Heart left ventricle (tissue), 16 donors: ENCODE measurements around the gene APOOL. TPM values are rescaled to one million over a fixed set of nuclear protein-coding genes. Genes with fewer than 3 reads are reported as not detected.

ENCODE experiments used
- ATAC-seq, 4 donors: fragments of 200-7000 bp; cut with Tn5 transposase; one replicate each; pipeline ENCODE4 v1.9.1; 2020 to 2022; ENCODE audit warnings: moderate library complexity in 4 of 4, mild to moderate bottlenecking in 3 of 4, moderate number of reproducible peaks in 1 of 4
- DNase-seq, 5 donors: peaks; one replicate each; pipeline ENCODE4 v3.0.0-alpha.2; 2020
- H3K27ac ChIP-seq, 12 donors: fragments of 200-600 bp; sonication (generic) in 4 of 12; one replicate each; pipeline versions ENCODE4 v1.5.0 to v1.8.0; 2016 to 2022; ENCODE audit warnings: mild to moderate bottlenecking in 2 of 12
- H3K27me3 ChIP-seq, 9 donors: fragments of 200-600 bp; sonication (generic) in 2 of 9; one replicate each; pipeline versions ENCODE4 v1.5.1 to v1.8.0; 2016 to 2022; ENCODE audit warnings: mild to moderate bottlenecking in 3 of 9
- H3K36me3 ChIP-seq, 9 donors: fragments of 200-600 bp; sonication (generic) in 2 of 9; one replicate each; pipeline versions ENCODE4 v1.5.0 to v1.8.0; 2018 to 2022; ENCODE audit warnings: mild to moderate bottlenecking in 2 of 9
- H3K4me1 ChIP-seq, 12 donors: fragments of 200-600 bp; sonication (generic) in 4 of 12; one replicate each; pipeline versions ENCODE4 v1.5.0 to v1.8.0; 2016 to 2022; ENCODE audit warnings: mild to moderate bottlenecking in 3 of 12
- H3K4me3 ChIP-seq, 12 donors: fragments of 200-600 bp; sonication (generic) in 4 of 12; one replicate each; pipeline versions ENCODE4 v1.5.0 to v1.8.0; 2017 to 2022; ENCODE audit warnings: mild to moderate bottlenecking in 9 of 12, moderate library complexity in 4 of 12
- H3K9me3 ChIP-seq, 12 donors: fragments of 200-600 bp; sonication (generic) in 4 of 12; one replicate each; pipeline versions ENCODE4 v1.5.0 to v1.8.0; 2016 to 2022; ENCODE audit warnings: mild to moderate bottlenecking in 1 of 12
- POLR2A ChIP-seq, 2 donors: fragments of 450-650 bp; IDR thresholded peaks; one replicate each; pipeline ENCODE4 v1.6.1; 2017; ENCODE audit warnings: antibody characterized with exemption in 2 of 2, mild to moderate bottlenecking in 2 of 2, moderate library complexity in 2 of 2
- WGBS, 4 donors: extraction: QIAGEN DNeasy Blood & Tissue Kit in 2 of 4; methylation state at CpG; one replicate each; pipeline versions ENCODE4 v1.1.5 to v1.1.7; 2013 to 2018; 5-methylcytosine and 5-hydroxymethylcytosine counted together
- intact Hi-C, 10 donors: fragments of 100-400 bp; cut with DNase I; formaldehyde crosslinking; loops; one replicate each; pipeline versions ENCODE4 v1.11.1 to v1.14.2; 2022
- polyA plus RNA-seq, 2 donors: library from polyadenylated mRNA; stranded (reverse); fragments of 200-250 nt; gene quantifications; one replicate each; pipeline ENCODE4 v1.2.3, GENCODE V29; 2013
- total RNA-seq, 9 donors: library from RNA; depleted of rRNA in 2 of 9; stranded (reverse); fragments of >200 nt in 2 of 9; fragmentation: NEBNext Ultra II Directional in 3 of 9; extraction: Animal tissue kit (Norgen Biotek cat#: 25700) in 3 of 9; gene quantifications; one replicate each; pipeline versions ENCODE4 v1.1.0 to v1.2.4, GENCODE V29; 2016 to 2023
- TF ChIP-seq, protein P1 (sequence below), 12 donors: fragments of 200-600 bp; sonication (generic) in 4 of 12; IDR thresholded peaks; one replicate each; pipeline versions ENCODE4 v1.5.0 to v1.8.0; 2018 to 2022; ENCODE audit warnings: antibody characterized with exemption in 12 of 12, mild to moderate bottlenecking in 5 of 12
- donor health status: ischemic (EF 13 %, LVEDD 7.1; RV severe dilation, severe dysfunction).
- donor health status: healthy with polysubstance abuse.
- donor health status: DM: no; HTN: yes; CAD: no.
- donor health status: DM: no; HTN: no; CAD: no.
- donor health status: ischemic (EF 25% LVEDD 6.9; RV normal size, moderate dysfunction).
- donor health status: ischemic (EF 25% LVEDD 5.7; RV mildly dilated, moderate dysfunction).
- donor health status: healthy.
- donor health status: DM: yes; HTN: yes; CAD: no.
- donor health status: ischemic (EF 35%, LVEDD 5.7; RV mildly dilated, moderate dysfunction).
- donor health status: nonischemic (EF 11% LVEDD 7.7; RV severe dilation, severe dysfunction).
- donor health status: DM: yes; HTN: yes; CAD: no.
- donor health status: PGD.
- donor health status: ischemic (EF 29% LVEDD 5.4; RV normal size, mild dysfunction).
- donor health status: nonischemic (EF 23%, LVEDD 6.1; RV moderate dilation, normal function).

The APOOL gene
- total and polyA plus RNA-seq, 11 donors = 5.7 to 63.0 (median 47.8) TPM

DNA sequence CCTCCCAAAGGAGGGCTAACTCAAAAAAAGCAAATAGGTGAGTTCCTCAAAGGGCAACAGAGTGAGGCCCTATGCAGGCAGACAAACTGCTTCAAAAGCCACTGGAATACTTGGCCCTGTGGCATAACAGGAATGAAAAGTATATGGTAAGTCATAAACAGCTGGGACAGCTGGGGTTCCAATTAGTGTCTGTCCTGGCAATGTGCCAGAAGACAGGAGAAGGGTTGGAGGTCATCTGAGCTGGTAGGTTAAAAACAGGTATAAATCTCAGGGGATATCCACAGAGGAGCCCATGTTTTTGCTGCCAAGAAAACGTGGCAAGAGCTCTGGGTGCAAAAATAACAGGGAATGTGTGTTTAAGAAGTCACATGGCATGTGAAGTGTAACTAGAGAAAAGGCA is 111.6 kb downstream of the APOOL start:
- Histone ChIP-seq H3K4me3 (no peak overlapping the region), H3K9me3 (no peaks in the 10 kb centered on the region), H3K4me1 (no peaks in the 10 kb centered on the region), H3K27me3 (no peaks in the 10 kb centered on the region), H3K27ac (no peak overlapping the region), H3K36me3 (no peaks in the 10 kb centered on the region)
- DNase-seq (no peak), ATAC-seq (no peak)
- TF ChIP-seq, protein P1, sequence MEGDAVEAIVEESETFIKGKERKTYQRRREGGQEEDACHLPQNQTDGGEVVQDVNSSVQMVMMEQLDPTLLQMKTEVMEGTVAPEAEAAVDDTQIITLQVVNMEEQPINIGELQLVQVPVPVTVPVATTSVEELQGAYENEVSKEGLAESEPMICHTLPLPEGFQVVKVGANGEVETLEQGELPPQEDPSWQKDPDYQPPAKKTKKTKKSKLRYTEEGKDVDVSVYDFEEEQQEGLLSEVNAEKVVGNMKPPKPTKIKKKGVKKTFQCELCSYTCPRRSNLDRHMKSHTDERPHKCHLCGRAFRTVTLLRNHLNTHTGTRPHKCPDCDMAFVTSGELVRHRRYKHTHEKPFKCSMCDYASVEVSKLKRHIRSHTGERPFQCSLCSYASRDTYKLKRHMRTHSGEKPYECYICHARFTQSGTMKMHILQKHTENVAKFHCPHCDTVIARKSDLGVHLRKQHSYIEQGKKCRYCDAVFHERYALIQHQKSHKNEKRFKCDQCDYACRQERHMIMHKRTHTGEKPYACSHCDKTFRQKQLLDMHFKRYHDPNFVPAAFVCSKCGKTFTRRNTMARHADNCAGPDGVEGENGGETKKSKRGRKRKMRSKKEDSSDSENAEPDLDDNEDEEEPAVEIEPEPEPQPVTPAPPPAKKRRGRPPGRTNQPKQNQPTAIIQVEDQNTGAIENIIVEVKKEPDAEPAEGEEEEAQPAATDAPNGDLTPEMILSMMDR (IDR thresholded peaks at IDR 0.05) = no peak
- TF ChIP-seq POLR2A (IDR thresholded peaks at IDR 0.05) = no peak
- WGBS, 4 donors = 0 to 16% (median 14%) methylated on average over 1 of the region's 1 CpG
- intact Hi-C loops = no loop called here

- intact Hi-C loops = no loop called here
- ATAC-seq = no peak
- DNase-seq = no peak
- Histone ChIP-seq H3K27me3 (peaks cover 0 to 9% (median 0%) of the 10 kb centered on the region in 9 donors), H3K27ac (no peak overlapping the region), H3K4me1 (no peaks in the 10 kb centered on the region), H3K4me3 (no peak overlapping the region), H3K36me3 (no peaks in the 10 kb centered on the region), H3K9me3 (no peaks in the 10 kb centered on the region)
- no peak for TF ChIP-seq POLR2A (IDR thresholded peaks at IDR 0.05)
- TF ChIP-seq, protein P1 (IDR thresholded peaks at IDR 0.05) = no peak
Observed at GRCh38 chrX:85136409-85136808, 132.7 kb downstream of the APOOL start.

- no peaks in the 10 kb centered on the region for H3K36me3 ChIP-seq
- no peaks in the 10 kb centered on the region for H3K4me1 ChIP-seq
- H3K27ac ChIP-seq = no peak overlapping the region
- H3K9me3 ChIP-seq = no peaks in the 10 kb centered on the region
- peaks cover 0 to 3% (median 0%) of the 10 kb centered on the region in 9 donors for H3K27me3 ChIP-seq
- H3K4me3 ChIP-seq = no peak overlapping the region
- DNase-seq (no peak), ATAC-seq (no peak)
- WGBS, 4 donors = 79 to 100% (median 90%) methylated on average over 1 of the region's 1 CpG
- TF ChIP-seq, protein P1 (IDR thresholded peaks at IDR 0.05) = no peak
- no peak for TF ChIP-seq POLR2A (IDR thresholded peaks at IDR 0.05)
- intact Hi-C loops = no loop called here
Observed at GRCh38 chrX:85139422-85139821, 135.7 kb downstream of the APOOL start.

- 63 to 88% (median 71%) methylated on average over 1 of the region's 1 CpG for WGBS, 4 donors
- H3K4me3 ChIP-seq = no peak overlapping the region
- H3K27ac ChIP-seq = no peak overlapping the region
- no peaks in the 10 kb centered on the region for H3K4me1 ChIP-seq
- intact Hi-C loops = no loop called here
- DNase-seq = no peak
- H3K9me3 ChIP-seq = no peaks in the 10 kb centered on the region
- TF ChIP-seq POLR2A (IDR thresholded peaks at IDR 0.05) = no peak
- TF ChIP-seq, protein P1 (IDR thresholded peaks at IDR 0.05) = no peak
- no peaks in the 10 kb centered on the region for H3K27me3 ChIP-seq
- ATAC-seq = no peak
- H3K36me3 ChIP-seq = no peaks in the 10 kb centered on the region
Observed at GRCh38 chrX:85140964-85141363, 137.3 kb downstream of the APOOL start.

Other genes starting within 250 kb of the APOOL start
- under 1 TPM in 1 of 9 donors, not detected in 8; 0.06 TPM for gene SATL1, start 239.9 kb downstream of the APOOL start, total RNA-seq
- gene SATL1, start 239.9 kb downstream of the APOOL start, polyA plus RNA-seq = not detected
- gene ZNF711, start 240.1 kb downstream of the APOOL start, total RNA-seq = 1 to 10 TPM in 6 of 9 donors, under 1 TPM in 3; 0.49 to 3.9 (median 1.5) TPM
- gene ZNF711, start 240.1 kb downstream of the APOOL start, polyA plus RNA-seq = 1 to 10 TPM in 1 of 2 donors, under 1 TPM in 1; 0.65 to 1.5 TPM